Bronchial epithelial cell (primary cell): ENCODE data around the gene PDE6H. TPM values are rescaled to one million over a fixed set of nuclear protein-coding genes. Genes with fewer than 3 reads are reported as not detected.

Source experiments
- DNase-seq: peaks from one replicate; pipeline ENCODE4 v3.0.0-alpha.2; 2010; ENCODE audit warnings: low read depth
- FAIRE-seq: peaks from 2 replicates; lab custom pipeline; 2011; peaks lifted over from hg19 to GRCh38; lab: Jason Lieb, UNC
- H3K27me3 ChIP-seq: 2 replicates; pipeline ENCODE4 v1.5.1; 2011; ENCODE audit warnings: low read length; ENCODE audit not compliant: control insufficient read depth, insufficient read depth
- H3K36me3 ChIP-seq: 2 replicates; pipeline ENCODE4 v1.5.1; 2011; ENCODE audit warnings: low read length; ENCODE audit not compliant: control insufficient read depth, insufficient read depth
- H3K4me3 ChIP-seq: 2 replicates; pipeline ENCODE4 v1.5.1; 2011; ENCODE audit warnings: mild to moderate bottlenecking, low read depth, low read length, control low read depth
- total RNA-seq: library from RNA; depleted of rRNA; stranded (reverse); fragments of >200 nt; gene quantifications from 2 replicates; pipeline ENCODE4 v1.2.1, GENCODE V29; 2014
- TF ChIP-seq, protein P1 (sequence below): IDR thresholded peaks from 2 replicates; pipeline ENCODE4 v1.5.1; 2011; ENCODE audit warnings: mild to moderate bottlenecking, moderate library complexity, low read length, control low read depth, inconsistent platforms; ENCODE audit not compliant: insufficient read depth, severe bottlenecking

Gene PDE6H
- total RNA-seq, 1 donor from 2014 or later: not detected

DNA sequence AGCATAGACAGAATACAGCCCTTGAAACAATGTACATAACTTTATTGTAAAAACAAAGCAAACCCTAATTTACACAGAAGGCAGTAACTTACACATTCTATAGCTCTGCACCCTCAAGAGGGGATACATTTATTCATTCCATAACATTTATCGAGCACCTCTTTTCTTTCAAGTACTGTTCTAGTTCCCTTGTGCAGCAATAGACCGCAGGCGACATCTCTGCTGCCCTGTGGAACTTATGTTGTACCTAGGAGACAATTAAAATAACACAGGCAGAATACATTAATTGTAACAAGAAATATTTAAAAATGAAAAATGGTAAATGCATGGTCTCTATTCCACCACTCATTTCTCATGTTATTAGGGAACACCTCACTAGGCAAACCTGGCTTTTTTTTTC is 10.0 kb upstream of the PDE6H start:
- no peak for FAIRE-seq

DNA sequence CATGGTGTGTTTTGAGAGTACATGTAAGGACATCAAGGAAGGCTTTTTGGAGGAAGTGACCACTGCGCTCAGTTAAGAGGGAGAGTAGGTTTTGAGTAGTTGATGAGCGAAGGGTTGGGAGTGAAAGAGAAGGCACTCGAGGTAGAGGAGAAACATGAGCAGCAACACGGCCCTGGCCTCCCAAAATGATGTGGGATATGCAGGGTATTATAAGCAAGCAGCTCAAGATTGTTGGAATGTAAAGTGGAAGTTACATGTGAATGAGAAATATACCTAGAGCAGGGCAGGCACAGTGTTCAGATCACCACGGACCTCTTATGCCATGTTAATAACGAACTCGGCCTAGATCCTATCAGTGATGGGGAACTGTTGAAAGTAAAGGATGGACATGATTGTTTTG is 9.3 kb upstream of the PDE6H start:
- TF ChIP-seq, protein P1, sequence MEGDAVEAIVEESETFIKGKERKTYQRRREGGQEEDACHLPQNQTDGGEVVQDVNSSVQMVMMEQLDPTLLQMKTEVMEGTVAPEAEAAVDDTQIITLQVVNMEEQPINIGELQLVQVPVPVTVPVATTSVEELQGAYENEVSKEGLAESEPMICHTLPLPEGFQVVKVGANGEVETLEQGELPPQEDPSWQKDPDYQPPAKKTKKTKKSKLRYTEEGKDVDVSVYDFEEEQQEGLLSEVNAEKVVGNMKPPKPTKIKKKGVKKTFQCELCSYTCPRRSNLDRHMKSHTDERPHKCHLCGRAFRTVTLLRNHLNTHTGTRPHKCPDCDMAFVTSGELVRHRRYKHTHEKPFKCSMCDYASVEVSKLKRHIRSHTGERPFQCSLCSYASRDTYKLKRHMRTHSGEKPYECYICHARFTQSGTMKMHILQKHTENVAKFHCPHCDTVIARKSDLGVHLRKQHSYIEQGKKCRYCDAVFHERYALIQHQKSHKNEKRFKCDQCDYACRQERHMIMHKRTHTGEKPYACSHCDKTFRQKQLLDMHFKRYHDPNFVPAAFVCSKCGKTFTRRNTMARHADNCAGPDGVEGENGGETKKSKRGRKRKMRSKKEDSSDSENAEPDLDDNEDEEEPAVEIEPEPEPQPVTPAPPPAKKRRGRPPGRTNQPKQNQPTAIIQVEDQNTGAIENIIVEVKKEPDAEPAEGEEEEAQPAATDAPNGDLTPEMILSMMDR: no peak
- Histone ChIP-seq H3K4me3 (no peak overlapping the region), H3K27me3 (no peaks in the 10 kb centered on the region), H3K36me3 (no peaks in the 10 kb centered on the region)
- DNase-seq (no peak), FAIRE-seq (peak; percentile 50)

More for the DNA sequence above, 10.0 kb upstream of the PDE6H start:
- Histone ChIP-seq H3K36me3 (no peaks in the 10 kb centered on the region), H3K4me3 (no peak overlapping the region), H3K27me3 (no peaks in the 10 kb centered on the region)
- no peak for DNase-seq
- TF ChIP-seq, protein P1: no peak

DNA sequence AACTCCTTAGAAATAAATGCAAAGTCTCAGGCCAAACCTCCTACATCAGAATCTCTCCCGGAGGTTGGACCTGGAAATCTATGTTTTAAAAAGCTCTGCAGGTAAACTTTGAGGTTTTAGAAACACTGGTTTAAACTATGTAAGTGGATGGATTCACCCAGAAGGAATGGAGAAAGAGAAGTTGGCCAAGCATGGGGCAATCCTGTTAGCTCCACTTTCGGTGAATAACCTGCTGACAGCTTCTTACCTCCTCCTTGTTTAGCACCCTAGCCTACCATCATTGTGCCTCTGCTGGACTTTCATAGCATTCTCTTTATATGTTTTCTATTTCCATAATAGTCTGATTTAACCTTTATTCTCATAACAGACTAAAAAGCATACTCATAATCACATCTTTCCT is 8.4 kb upstream of the PDE6H start:
- Histone ChIP-seq H3K36me3 (no peaks in the 10 kb centered on the region), H3K4me3 (no peak overlapping the region), H3K27me3 (no peaks in the 10 kb centered on the region)
- FAIRE-seq: no peak
- TF ChIP-seq, protein P1: no peak
- DNase-seq: no peak

DNA sequence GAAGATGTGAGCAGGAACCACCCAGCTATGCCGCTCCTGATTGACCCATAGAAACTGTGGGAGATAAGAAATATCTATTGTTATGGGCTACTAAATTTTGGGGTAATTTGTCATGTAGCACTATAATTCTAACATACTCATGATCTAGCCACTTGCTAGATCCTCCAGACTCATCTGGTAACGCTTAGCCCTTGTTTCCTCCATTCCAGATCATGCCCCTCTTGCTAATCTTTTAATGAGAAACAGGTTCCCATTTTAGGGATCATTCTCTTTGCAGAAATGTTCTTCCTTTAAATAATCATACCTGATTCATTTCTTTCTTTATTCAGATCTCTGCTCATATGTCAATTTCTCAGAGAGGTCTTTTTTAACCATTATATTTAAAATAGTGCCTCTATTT is 7.6 kb upstream of the PDE6H start:
- DNase-seq (no peak), FAIRE-seq (no peak)
- TF ChIP-seq, protein P1: no peak
- H3K36me3 ChIP-seq: no peaks in the 10 kb centered on the region
- H3K27me3 ChIP-seq: no peaks in the 10 kb centered on the region
- no peak overlapping the region for H3K4me3 ChIP-seq

DNA sequence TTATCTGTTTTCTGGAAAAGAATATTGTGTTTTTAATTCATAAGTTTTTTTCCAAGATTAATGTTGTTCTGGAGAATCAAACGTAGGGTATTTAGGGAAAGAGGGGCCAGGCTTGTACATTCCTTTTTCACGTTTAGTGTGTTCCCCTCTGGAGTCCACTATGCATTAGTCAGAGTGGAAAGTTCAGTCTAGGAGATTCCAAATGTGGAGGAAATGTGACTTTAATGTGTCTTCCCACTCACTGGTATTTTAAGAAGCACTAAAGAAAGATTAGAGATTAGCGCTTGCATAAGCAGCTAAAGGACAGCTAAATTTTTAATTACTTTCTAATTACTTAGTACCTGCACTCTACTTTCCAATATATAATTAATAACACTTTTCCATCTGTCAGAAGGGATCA is 4.4 kb upstream of the PDE6H start:
- DNase-seq (no peak), FAIRE-seq (no peak)
- Histone ChIP-seq H3K27me3 (no peaks in the 10 kb centered on the region), H3K4me3 (no peak overlapping the region), H3K36me3 (no peaks in the 10 kb centered on the region)
- TF ChIP-seq, protein P1: no peak

DNA sequence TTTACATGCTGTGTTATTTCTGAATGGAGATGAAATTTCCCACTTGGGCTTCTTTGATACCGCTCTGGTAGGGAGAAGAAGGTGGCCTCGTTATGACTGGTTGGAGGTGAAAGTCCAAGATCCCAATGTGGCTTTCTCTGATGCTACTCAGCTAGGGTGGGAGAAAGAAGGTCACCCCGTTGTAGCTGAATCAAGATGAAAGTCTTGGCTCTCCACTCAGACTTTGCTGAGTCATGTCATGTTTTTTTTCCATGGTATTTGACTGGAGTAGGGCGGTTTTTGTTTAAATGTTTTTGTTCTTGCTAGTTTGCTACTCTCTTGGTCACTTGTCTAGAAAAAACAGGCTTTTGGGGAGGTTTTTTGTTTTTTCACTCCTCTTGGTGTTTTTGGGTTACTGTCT is 2.4 kb upstream of the PDE6H start:
- H3K36me3 ChIP-seq: no peaks in the 10 kb centered on the region
- H3K4me3 ChIP-seq: no peak overlapping the region
- FAIRE-seq: no peak
- H3K27me3 ChIP-seq: no peaks in the 10 kb centered on the region
- no peak for DNase-seq
- TF ChIP-seq, protein P1: no peak
